HCT116 (cell line): ENCODE measurements around the gene FGGY. TPM values are rescaled to one million over a fixed set of nuclear protein-coding genes. Genes with fewer than 3 reads are reported as not detected.

ENCODE experiments used
- ATAC-seq: fragments of 200-7000 bp; cut with Tn5 transposase; 2 replicates; pipeline ENCODE4 v1.9.1; 2020; ENCODE audit warnings: mild to moderate bottlenecking, moderate library complexity
- BruUV-seq: library from RNA; stranded (reverse); fragments of 400-500 nt; replicated peaks from 2 replicates; lab custom pipeline; 2021; lab: Mats Ljungman, UMichigan
- CTCF ChIA-PET: fragments of 300-600 bp; sonication (Branson Sonifier 250); formaldehyde crosslinking; loops from one replicate; lab custom pipeline; 2021; ENCODE audit warnings: antibody characterized with exemption; lab: Charles Lee
- POLR2A ChIA-PET: fragments of 300-600, 350-600 bp; sonication (Branson Sonifier 250); formaldehyde crosslinking; loops from one replicate; lab custom pipeline; 2021; ENCODE audit warnings: antibody characterized with exemption; lab: Charles Lee
- RAD21 ChIA-PET, 2 experiments: fragments of 300-600 bp; sonication (Branson Sonifier 250); formaldehyde crosslinking; loops; one replicate each; lab custom pipeline; 2023; ENCODE audit warnings: low total read pairs in 2 of 2; ENCODE audit not compliant: uncharacterized antibody in 2 of 2, unreplicated experiment in 2 of 2, low non-redundant PET in 1 of 2; lab: Charles Lee
- DNase-seq: peaks from one replicate; pipeline ENCODE4 v3.0.0-alpha.2; 2010; ENCODE audit warnings: low read depth, low spot score
- H2AFZ ChIP-seq: fragments of 200-600 bp; shearing (Covaris generic), sonication (generic); 2 replicates; pipeline ENCODE4 v1.6.1; 2017; ENCODE audit warnings: low read depth, mixed run types, mixed read lengths, antibody characterized with exemption, low read length; ENCODE audit not compliant: poor library complexity, severe bottlenecking
- H3K27ac ChIP-seq: 2 replicates; pipeline ENCODE4 v1.5.1; 2012; ENCODE audit warnings: low read depth, low read length
- H3K27me3 ChIP-seq: fragments of 200-600 bp; sonication (generic); 2 replicates; pipeline ENCODE4 v1.6.1; 2016; ENCODE audit warnings: mixed run types, low read length, mixed read lengths; ENCODE audit not compliant: insufficient read depth
- H3K36me3 ChIP-seq, 2 experiments: fragments of 200-500 bp in 1 of 2; fragments of 200-600 bp in 1 of 2; sonication (Bioruptor generic) in 1 of 2; sonication (generic) in 1 of 2; 2 replicates each; pipeline versions ENCODE4 v1.5.1 to v1.6.1; 2014 to 2016; ENCODE audit warnings: low read length in 2 of 2, inconsistent platforms in 1 of 2, mixed read lengths in 1 of 2, mixed run types in 1 of 2; ENCODE audit not compliant: insufficient read depth in 2 of 2, control insufficient read depth in 1 of 2
- H3K4me1 ChIP-seq, 2 experiments: fragments of 200-600 bp in 1 of 2; sonication (generic) in 1 of 2; 2 replicates each; pipeline versions ENCODE4 v1.5.1 to v1.6.1; 2012 to 2017; ENCODE audit warnings: low read length in 2 of 2, inconsistent platforms in 1 of 2, mild to moderate bottlenecking in 1 of 2, mixed read lengths in 1 of 2, mixed run types in 1 of 2, moderate library complexity in 1 of 2; ENCODE audit not compliant: insufficient read depth in 2 of 2, control insufficient read depth in 1 of 2
- H3K4me2 ChIP-seq: fragments of 200-600 bp; sonication (generic); 2 replicates; pipeline ENCODE4 v1.6.1; 2017; ENCODE audit warnings: mixed run types, low read length, mixed read lengths
- H3K4me3 ChIP-seq, 2 experiments: fragments of 200-600 bp in 1 of 2; sonication (generic) in 1 of 2; replicated peaks in 1 of 2; 2 replicates each; pipeline ENCODE4 v1.5.1; 2011 to 2016; ENCODE audit warnings: low read length in 2 of 2, control low read depth in 1 of 2, low read depth in 1 of 2, mild to moderate bottlenecking in 1 of 2, mixed read lengths in 1 of 2, mixed run types in 1 of 2
- H3K79me2 ChIP-seq: fragments of 200-600 bp; sonication (generic); 2 replicates; pipeline ENCODE4 v1.6.1; 2017; ENCODE audit warnings: mild to moderate bottlenecking, mixed run types, low read length, moderate library complexity, mixed read lengths; ENCODE audit not compliant: insufficient read depth
- H3K9ac ChIP-seq: fragments of 200-600 bp; sonication (generic); 2 replicates; pipeline ENCODE4 v1.6.1; 2016; ENCODE audit warnings: low read length, mixed read lengths
- H3K9me2 ChIP-seq: fragments of 200-600 bp; sonication (generic), shearing (Covaris generic); 2 replicates; pipeline ENCODE4 v1.6.1; 2017; ENCODE audit warnings: mixed run types, mild to moderate bottlenecking, moderate library complexity; ENCODE audit not compliant: insufficient read depth
- H3K9me3 ChIP-seq, 2 experiments: fragments of 200-500 bp in 1 of 2; fragments of 200-600 bp in 1 of 2; sonication (Bioruptor generic) in 1 of 2; sonication (generic) in 1 of 2; 2 replicates each; pipeline ENCODE4 v1.6.1; 2014 to 2017; ENCODE audit warnings: low read length in 2 of 2, mixed read lengths in 2 of 2, inconsistent platforms in 1 of 2, low read depth in 1 of 2, mild to moderate bottlenecking in 1 of 2, mixed run types in 1 of 2, moderate library complexity in 1 of 2; ENCODE audit not compliant: control insufficient read depth in 1 of 2, insufficient read depth in 1 of 2
- H4K20me1 ChIP-seq: fragments of 200-600 bp; sonication (generic), shearing (Covaris generic); 2 replicates; pipeline ENCODE4 v1.6.1; 2017; ENCODE audit warnings: mixed run types, mild to moderate bottlenecking, moderate library complexity; ENCODE audit not compliant: insufficient read depth
- ATF3 ChIP-seq: IDR thresholded peaks from 2 replicates; pipeline ENCODE4 v1.6.1; 2012
- EGR1 ChIP-seq: IDR thresholded peaks from 2 replicates; pipeline ENCODE4 v1.6.1; 2012; ENCODE audit warnings: low read depth
- EZH2phosphoT487 ChIP-seq: fragments of 200-600 bp; IDR thresholded peaks from 2 replicates; pipeline ENCODE4 v1.6.1; 2018; ENCODE audit warnings: antibody characterized with exemption, borderline replicate concordance
- FOSL1 ChIP-seq: IDR thresholded peaks from 2 replicates; pipeline ENCODE4 v1.6.1; 2012; ENCODE audit warnings: low read depth
- JUND ChIP-seq: IDR thresholded peaks from 2 replicates; pipeline ENCODE4 v1.6.1; 2012
- POLR2AphosphoS5 ChIP-seq: IDR thresholded peaks from 2 replicates; pipeline ENCODE4 v1.6.1; 2011; ENCODE audit warnings: mild to moderate bottlenecking, low read depth, low read length, moderate library complexity
- REST ChIP-seq: IDR thresholded peaks from 2 replicates; pipeline ENCODE4 v1.6.1; 2012; ENCODE audit warnings: low read depth
- SIN3A ChIP-seq: IDR thresholded peaks from 2 replicates; pipeline ENCODE4 v1.6.1; 2012; ENCODE audit warnings: low read depth
- TCF7L2 ChIP-seq: IDR thresholded peaks from 2 replicates; pipeline ENCODE4 v1.7.0; 2011; ENCODE audit warnings: borderline replicate concordance, inconsistent platforms; ENCODE audit not compliant: insufficient read depth, insufficient read length; ENCODE audit errors: extremely low read depth
- ZFX ChIP-seq: fragments of 450-650 bp; IDR thresholded peaks from 2 replicates; pipeline ENCODE4 v1.6.1; 2017
- ZNF274 ChIP-seq: fragments of 200-500 bp; sonication (Bioruptor generic); IDR thresholded peaks from 2 replicates; pipeline ENCODE4 v1.6.1; 2014; ENCODE audit warnings: mild to moderate bottlenecking, low read depth, low read length, inconsistent platforms
- intact Hi-C: fragments of 100-400 bp; cut with micrococcal nuclease; formaldehyde crosslinking; loops from 2 replicates; pipeline ENCODE4 v1.10.0; 2022
- total RNA-seq: library from RNA; stranded (reverse); gene quantifications from one replicate; pipeline ENCODE4 v1.2.1, GENCODE V29; 2021; ENCODE audit not compliant: unreplicated experiment
- TF ChIP-seq, protein P1 (sequence below): IDR thresholded peaks from 2 replicates; pipeline ENCODE4 v1.6.1; 2012

Gene FGGY
- total RNA-seq, 1 experiment from 2014 or later: 10.6 TPM

DNA sequence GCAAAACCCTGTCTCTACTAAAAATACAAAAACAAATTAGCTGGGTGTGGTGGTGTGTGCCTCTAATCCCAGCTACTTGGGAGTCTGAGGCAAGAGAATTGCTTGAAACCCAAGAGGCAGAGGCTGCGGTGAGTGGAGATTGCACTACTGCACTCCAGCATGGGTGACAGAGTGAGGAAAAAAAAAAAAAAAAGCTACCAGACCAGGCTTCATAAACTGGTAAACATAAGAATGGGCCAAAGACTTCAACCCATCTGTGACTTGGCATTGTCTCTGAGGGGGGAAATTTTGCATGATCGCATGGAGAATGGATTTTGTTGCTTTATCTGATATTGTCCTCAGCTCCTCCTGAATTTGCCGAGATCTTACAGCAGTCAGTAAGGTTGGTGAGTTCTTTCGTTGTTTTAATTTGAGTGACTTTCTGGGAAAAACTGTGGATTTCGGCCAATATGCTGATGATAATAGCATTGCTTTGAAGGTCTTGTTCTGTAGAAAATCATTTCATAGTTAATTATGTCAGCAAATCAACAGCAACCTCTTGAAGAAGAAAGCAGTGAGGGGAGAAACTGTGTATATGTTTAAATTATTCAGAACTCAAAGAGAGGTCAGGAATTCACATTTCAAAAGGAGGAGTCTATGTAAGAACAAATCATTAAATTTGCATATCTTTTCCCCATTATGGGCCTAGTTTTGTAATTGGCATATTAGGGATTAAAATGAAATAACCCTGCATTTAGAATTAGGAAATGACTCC is 13.1 kb downstream of the FGGY start:
- no peaks in the 10 kb centered on the region for H3K79me2 ChIP-seq
- RAD21 ChIA-PET: no interaction called here
- no peak overlapping the region for H3K9ac ChIP-seq
- no peak for ATAC-seq
- no peaks in the 10 kb centered on the region for H3K4me1 ChIP-seq
- no peaks in the 10 kb centered on the region for H4K20me1 ChIP-seq
- no peaks in the 10 kb centered on the region for H3K9me2 ChIP-seq
- no peaks in the 10 kb centered on the region for H3K36me3 ChIP-seq
- no peak overlapping the region for H2AFZ ChIP-seq
- intact Hi-C loops: no loop called here
- no peak for TF ChIP-seq FOSL1
- TF ChIP-seq EGR1: no peak
- TF ChIP-seq ZFX: no peak
- no peak for TF ChIP-seq ZNF274
- TF ChIP-seq, all 23 proteins: peak for 0
- no peak for DNase-seq
- no peaks in the 10 kb centered on the region; a peak in 2 of 4 replicates for H3K9me3 ChIP-seq
- CTCF ChIA-PET: no interaction called here
- POLR2A ChIA-PET: no interaction called here
- no peak overlapping the region for H3K4me3 ChIP-seq
- BruUV-seq: no TSS peak
- H3K27ac ChIP-seq: no peak overlapping the region
- H3K27me3 ChIP-seq: no peaks in the 10 kb centered on the region
- H3K4me2 ChIP-seq: no peak overlapping the region

- no peak overlapping the region for H3K27ac ChIP-seq
- no TSS peak for BruUV-seq
- intact Hi-C loops: no loop called here
- no peaks in the 10 kb centered on the region for H3K9me2 ChIP-seq
- H3K4me2 ChIP-seq: no peak overlapping the region
- no peak overlapping the region for H3K9ac ChIP-seq
- no peak for DNase-seq
- ChIA-PET RAD21 (no interaction called here), CTCF (no interaction called here), POLR2A (no interaction called here)
- no peaks in the 10 kb centered on the region for H3K27me3 ChIP-seq
- no peaks in the 10 kb centered on the region for H3K79me2 ChIP-seq
- no peaks in the 10 kb centered on the region for H3K9me3 ChIP-seq
- no peak overlapping the region for H2AFZ ChIP-seq
- ATAC-seq: no peak
- H3K4me3 ChIP-seq: no peak overlapping the region
- no peaks in the 10 kb centered on the region for H4K20me1 ChIP-seq
- H3K36me3 ChIP-seq: no peaks in the 10 kb centered on the region
- peaks cover 0 to 3% of the 10 kb centered on the region in 2 experiments; a peak in 1 of 4 replicates for H3K4me1 ChIP-seq
- TF ChIP-seq SIN3A: no peak
- no peak for TF ChIP-seq ZNF274
- TF ChIP-seq EZH2phosphoT487: no peak
- TF ChIP-seq, protein P1, sequence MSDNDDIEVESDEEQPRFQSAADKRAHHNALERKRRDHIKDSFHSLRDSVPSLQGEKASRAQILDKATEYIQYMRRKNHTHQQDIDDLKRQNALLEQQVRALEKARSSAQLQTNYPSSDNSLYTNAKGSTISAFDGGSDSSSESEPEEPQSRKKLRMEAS: no peak
- no peak for TF ChIP-seq ZFX
- no peak for TF ChIP-seq FOSL1
- TF ChIP-seq JUND: no peak
- no peak for TF ChIP-seq TCF7L2
- TF ChIP-seq REST: no peak
- TF ChIP-seq POLR2AphosphoS5: no peak
- TF ChIP-seq ATF3: no peak
These were observed 13.8 kb downstream of the FGGY start for GRCh38 chr1:59310549-59311250.
